Measurements from ENCODE around the gene MRPL21. TPM values are rescaled to one million over a fixed set of nuclear protein-coding genes. Genes with fewer than 3 reads are reported as not detected.
A peak's percentile ranks its signal among the peaks of the same experiment; 100 is the strongest.

The MRPL21 gene
- total RNA-seq, 1 donor from 2014 or later: 121 TPM

DNA sequence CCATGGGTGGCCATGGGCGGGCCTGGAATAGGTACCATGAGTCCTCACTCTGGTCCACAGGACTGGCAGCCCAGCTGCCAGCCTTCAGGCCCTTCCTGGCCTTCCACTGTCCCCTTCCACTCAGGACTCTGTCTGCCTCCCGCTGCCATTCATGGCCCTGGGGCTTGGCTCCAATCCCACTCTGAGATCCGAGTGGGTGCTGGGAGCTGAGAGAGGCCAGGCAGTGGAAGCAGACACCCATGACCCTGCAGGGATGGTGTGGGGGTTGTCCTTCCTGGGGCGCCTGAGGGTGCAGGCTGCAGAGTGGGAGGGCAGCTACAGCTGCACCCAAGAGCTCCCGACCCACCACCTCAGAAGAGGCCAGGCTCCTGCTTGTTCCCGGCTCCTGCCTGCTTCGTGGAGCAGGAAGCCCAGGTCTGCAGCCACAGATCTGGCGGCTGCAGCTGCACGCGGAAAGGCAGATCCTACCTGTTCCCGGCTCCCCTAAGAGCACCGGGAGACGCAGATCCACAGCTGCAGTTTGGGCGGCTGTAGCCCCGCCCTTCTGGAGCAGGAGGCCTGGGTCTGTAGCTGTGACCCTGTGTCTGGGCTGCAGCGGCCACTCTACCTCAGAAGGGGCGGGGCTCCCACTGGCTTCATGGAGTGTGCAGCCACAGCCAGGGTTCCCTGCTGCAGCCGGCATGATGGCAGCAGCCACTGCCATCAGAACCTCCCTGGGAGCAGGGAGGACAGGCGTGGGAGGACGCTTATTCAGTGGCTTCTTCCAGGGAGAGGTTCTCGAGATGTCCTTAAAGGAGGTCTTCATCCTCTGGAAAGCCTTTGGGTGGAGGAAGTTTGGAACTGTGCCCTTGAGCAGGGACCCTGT lies 27.6 kb upstream of the MRPL21 start:
- DNase-seq: no peak
- Histone ChIP-seq H3K36me3 (peaks cover 67% of the 10 kb centered on the region), H3K4me3 (no peak overlapping the region), H3K27me3 (ENCODE audit: low read depth) (no peaks in the 10 kb centered on the region), H3K9me3 (replicated peaks) (peaks cover 7% of the 10 kb centered on the region), H3K27ac (replicated peaks) (no peak overlapping the region), H3K4me1 (peaks cover 30% of the 10 kb centered on the region)
- intact Hi-C loops (cut with micrococcal nuclease): no loop called here
- TF ChIP-seq, protein P1, sequence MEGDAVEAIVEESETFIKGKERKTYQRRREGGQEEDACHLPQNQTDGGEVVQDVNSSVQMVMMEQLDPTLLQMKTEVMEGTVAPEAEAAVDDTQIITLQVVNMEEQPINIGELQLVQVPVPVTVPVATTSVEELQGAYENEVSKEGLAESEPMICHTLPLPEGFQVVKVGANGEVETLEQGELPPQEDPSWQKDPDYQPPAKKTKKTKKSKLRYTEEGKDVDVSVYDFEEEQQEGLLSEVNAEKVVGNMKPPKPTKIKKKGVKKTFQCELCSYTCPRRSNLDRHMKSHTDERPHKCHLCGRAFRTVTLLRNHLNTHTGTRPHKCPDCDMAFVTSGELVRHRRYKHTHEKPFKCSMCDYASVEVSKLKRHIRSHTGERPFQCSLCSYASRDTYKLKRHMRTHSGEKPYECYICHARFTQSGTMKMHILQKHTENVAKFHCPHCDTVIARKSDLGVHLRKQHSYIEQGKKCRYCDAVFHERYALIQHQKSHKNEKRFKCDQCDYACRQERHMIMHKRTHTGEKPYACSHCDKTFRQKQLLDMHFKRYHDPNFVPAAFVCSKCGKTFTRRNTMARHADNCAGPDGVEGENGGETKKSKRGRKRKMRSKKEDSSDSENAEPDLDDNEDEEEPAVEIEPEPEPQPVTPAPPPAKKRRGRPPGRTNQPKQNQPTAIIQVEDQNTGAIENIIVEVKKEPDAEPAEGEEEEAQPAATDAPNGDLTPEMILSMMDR (IDR thresholded peaks at IDR 0.05; ENCODE audit: borderline replicate concordance): no peak

DNA sequence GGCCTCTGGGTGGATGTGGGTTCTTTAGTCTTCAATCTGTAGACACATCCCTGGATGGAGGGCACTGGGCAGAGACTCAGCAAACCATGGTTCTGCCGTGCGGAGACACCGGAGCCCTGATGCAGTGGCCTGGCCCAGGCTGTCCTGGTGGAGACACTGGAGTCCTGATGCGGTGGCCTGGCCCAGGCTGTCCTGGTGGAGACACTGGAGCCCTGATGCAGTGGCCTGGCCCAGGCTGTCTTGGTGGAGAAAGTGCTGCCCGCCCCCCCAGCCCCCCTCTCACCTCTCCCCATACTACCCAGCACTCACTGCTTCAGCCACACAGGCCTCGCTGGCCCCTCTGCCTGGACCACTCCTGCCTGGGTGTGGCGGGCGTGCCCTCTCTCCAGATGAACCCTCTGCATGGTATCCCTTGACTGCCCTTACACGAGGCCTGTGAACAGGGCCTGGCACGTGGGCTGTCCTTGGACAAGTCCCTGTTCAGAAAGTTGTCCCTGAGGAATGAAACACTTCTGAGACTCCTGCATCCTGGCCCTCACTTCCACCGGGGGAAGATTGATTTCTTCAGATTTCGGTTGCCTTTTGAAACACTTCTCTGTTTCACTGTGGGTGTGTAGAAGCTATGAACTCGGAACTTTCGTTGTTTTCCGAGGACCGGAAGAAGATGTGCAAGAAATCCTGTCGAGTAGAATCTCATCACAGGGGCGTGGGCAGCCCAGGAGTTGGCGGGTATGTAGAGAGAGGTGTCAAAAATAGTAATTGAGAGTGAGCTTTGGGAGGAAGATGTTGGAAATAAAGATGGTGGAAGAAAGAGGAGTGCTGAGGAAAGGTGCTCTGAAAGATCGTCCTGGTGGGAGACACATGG lies 26.3 kb upstream of the MRPL21 start:
- Histone ChIP-seq H3K27me3 (ENCODE audit: low read depth) (no peaks in the 10 kb centered on the region), H3K9me3 (replicated peaks) (peaks cover 20% of the 10 kb centered on the region), H3K36me3 (peaks cover 67% of the 10 kb centered on the region), H3K27ac (replicated peaks) (no peak overlapping the region), H3K4me1 (peaks cover 30% of the 10 kb centered on the region), H3K4me3 (no peak overlapping the region)
- intact Hi-C loops (cut with micrococcal nuclease): no loop called here
- TF ChIP-seq, protein P1 (IDR thresholded peaks at IDR 0.05; ENCODE audit: borderline replicate concordance): no peak
- DNase-seq: no peak

DNA sequence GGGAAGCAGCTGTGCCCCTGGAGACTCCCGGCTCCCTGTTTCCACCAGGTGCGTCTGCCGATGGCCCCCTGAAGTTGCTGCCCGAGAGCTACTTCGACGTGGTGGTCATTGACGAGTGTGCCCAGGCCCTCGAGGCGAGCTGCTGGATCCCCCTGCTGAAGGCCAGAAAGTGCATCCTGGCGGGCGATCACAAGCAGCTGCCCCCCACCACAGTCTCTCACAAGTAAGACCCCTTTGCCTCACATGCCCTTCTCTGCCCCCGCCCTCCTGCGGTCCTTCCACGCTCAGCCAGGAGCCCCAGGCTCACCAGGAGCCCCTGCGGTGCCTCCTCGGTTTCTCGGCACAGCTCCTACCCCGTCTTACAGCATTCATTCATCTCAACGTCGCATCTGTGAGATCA lies 25.5 kb upstream of the MRPL21 start:
- TF ChIP-seq, protein P1 (IDR thresholded peaks at IDR 0.05; ENCODE audit: borderline replicate concordance): no peak
- intact Hi-C loops (cut with micrococcal nuclease): no loop called here
- Histone ChIP-seq H3K4me1 (peaks cover 36% of the 10 kb centered on the region), H3K27me3 (ENCODE audit: low read depth) (no peaks in the 10 kb centered on the region), H3K27ac (replicated peaks) (peak overlapping the region; percentile 65), H3K36me3 (peaks cover 67% of the 10 kb centered on the region), H3K4me3 (no peak overlapping the region), H3K9me3 (replicated peaks) (peaks cover 26% of the 10 kb centered on the region)
- no peak for DNase-seq

DNA sequence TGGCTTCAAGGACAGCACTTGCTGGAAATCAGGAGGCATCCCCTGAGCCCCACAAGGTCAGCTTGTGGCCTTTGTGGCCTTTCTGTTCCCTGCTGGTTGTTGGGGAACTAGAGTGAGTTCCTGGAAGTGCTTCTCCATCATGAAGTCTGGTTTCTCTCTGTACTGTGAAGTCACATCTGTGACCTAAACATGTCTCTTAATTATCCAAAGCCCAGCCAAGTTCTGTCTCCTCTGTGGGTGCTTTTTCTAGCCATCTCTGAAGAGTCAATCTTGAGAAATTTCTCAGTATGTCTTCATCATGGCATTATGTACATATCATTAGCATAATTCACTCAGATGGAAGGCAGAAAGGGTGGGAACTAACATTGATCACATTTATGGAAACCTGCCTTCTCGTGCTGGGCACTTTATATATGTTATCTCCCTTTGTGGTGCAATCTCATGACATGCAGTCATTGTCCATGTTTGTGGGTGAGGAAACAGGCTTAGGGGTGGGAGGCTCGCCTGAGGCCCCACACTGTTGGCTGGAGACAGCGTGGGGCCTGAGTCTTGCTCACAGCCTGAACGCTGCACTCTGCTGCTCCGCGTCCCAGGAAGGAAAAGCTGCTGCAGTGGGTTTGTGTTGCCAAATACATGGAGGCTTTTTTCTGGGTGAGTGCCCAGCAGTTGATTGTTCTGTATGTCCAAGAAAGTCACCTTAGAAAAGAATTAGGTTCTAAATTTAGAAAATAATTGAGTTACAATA lies 24.7 kb upstream of the MRPL21 start:
- H3K4me3 ChIP-seq: no peak overlapping the region
- TF ChIP-seq, protein P1 (IDR thresholded peaks at IDR 0.05; ENCODE audit: borderline replicate concordance): no peak
- H3K4me1 ChIP-seq: peaks cover 41% of the 10 kb centered on the region
- intact Hi-C loops (cut with micrococcal nuclease): no loop called here
- peaks cover 26% of the 10 kb centered on the region for H3K9me3 ChIP-seq (replicated peaks)
- DNase-seq: no peak
- H3K36me3 ChIP-seq: peaks cover 67% of the 10 kb centered on the region
- no peaks in the 10 kb centered on the region for H3K27me3 ChIP-seq (ENCODE audit: low read depth)
- peak overlapping the region; percentile 65 for H3K27ac ChIP-seq (replicated peaks)

Data from left ventricle myocardium inferior (tissue), 1 donor.